C4-2B (cell line): Measurements from ENCODE around the gene LDB2.

ENCODE experiments used
- CTCF ChIP-seq: fragments of 450-650 bp; conservative IDR thresholded peaks from 2 replicates; pipeline ENCODE4 v1.5.1; 2017; ENCODE audit warnings: mild to moderate bottlenecking
- ZFX ChIP-seq: fragments of 450-650 bp; IDR thresholded peaks from 2 replicates; pipeline ENCODE4 v1.6.1; 2017

GRCh38 chr4:16801356-16801755 is 97.1 kb downstream of the LDB2 start:
- no peak for TF ChIP-seq CTCF
- TF ChIP-seq ZFX: no peak
